HG03175 (cell line): Measurements from ENCODE around the gene LGALS3BP.
A peak's percentile ranks its signal among the peaks of the same experiment; 100 is the strongest.

Experiments used
- ATAC-seq: cut with Tn5 transposase; IDR thresholded peaks from one replicate; pipeline ENCODE4 v1.9.1; 2021; ENCODE audit warnings: mild to moderate bottlenecking, moderate library complexity; ENCODE audit not compliant: unreplicated experiment

The LGALS3BP gene

DNA sequence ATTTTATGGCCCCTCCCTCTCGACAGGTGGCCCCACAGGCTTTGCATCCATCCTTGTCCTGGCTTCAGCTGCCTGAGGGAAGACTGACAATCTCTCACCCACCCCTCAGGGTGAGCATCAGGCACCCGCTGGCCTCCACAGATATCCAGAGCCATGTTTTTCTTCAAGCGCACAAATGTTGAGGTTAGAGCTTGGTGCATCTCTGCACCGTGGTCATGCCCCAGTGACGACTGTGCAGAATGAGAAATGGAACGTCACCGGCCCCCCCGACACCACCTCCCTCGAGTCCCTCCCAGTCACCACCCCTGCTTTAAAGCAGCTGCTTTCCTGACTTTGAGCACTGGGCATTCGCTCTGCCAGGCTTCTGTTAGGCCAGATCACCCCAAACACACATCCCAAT, 34.8 kb downstream of the LGALS3BP start:
- ATAC-seq: no peak

DNA sequence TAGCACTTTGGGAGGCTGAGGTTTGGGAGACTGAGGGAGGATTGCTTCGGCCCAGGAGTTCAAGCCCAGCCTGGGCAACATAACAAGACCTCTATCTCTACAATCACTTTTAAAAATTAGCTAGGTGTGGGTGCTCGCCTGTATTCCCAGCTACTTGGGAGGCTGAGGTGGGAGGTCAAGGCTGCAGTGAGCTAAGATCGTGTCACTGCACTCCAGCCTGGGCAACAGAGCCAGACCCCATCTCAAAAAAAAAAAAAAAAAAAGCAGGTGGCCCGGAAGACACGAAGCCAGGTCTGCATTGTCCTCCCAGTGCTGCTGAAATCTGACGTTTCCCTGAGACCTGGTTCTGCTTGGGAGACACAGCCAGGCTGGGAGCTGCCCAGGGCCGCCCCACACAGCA, 35.7 kb downstream of the LGALS3BP start:
- ATAC-seq: no peak

DNA sequence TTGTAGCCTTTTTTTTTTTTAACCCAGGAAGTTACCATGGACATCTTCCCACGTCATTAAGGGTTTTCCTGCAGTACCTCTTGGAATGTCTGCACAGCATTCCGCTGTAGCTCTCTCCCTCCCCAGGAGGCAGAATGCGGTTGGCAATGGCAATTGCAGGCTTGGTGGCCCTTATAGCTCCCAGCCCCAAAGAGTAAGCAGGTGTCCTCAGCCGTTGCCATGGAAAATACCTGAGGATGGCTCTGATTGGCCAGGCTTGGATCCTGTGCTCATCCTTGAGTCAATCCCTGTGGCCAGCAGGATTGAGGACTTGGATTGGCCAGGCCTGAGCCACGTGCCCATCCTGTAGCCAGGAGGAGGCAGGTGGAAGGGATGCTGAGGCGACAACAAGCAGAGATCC, 39.0 kb downstream of the LGALS3BP start:
- no peak for ATAC-seq

DNA sequence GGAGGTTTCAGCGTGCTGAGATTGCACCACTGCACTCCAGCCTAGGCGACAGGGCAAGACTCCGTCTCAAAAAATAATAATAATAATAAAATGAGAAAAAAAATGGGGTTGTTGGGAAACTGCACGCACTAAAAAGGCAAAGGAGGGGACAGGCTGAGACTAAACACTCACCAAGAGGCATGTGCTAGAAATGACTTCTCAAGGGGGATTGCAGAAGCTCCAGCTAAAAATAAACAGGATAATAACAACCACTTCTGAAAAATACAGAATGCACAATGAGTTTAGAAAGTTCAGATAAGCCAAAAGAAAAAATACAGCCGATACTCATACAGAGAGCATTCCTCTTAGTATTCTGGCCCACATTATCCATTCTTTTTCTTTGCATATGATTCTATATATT, 39.5 kb downstream of the LGALS3BP start:
- no peak for ATAC-seq

DNA sequence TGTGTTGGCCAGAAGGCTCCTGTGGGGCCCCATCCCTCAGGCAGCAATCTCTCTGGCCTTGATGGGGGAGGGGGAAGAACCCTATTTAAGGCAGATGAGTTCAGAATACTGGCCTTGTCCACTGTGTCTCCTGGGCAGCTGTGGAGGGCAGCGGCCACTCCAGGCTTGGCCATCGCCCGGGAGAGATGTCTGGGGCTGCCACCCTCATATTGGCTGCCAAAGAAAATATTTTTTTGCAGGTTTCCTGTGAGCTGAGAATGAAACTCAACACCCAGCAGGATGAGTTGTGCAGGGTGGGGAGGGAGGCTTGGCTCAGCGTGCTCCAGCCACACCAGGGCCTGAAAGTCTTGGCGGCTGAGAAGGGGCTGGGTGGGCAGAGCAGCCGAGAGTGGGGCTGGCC, 40.1 kb downstream of the LGALS3BP start:
- no peak for ATAC-seq

DNA sequence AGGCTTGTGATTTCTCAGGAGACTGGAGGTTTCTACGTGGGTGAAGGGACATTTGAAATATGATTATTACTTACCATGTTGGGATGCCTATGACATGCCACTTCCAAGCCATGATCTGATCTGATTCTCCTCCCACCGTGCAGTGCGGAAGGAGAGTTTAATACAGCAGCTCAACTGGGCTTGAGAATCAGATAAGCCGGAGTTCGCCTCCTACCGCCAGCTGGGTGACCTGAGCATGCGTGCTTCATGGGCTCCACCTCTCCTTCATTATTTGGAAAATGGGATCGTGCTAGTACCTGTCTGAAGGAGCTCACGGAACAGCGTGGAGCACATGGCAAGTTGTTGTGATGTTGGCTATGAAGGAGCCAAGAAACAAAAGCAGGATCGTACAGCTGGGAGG, 42.2 kb downstream of the LGALS3BP start:
- ATAC-seq: no peak

DNA sequence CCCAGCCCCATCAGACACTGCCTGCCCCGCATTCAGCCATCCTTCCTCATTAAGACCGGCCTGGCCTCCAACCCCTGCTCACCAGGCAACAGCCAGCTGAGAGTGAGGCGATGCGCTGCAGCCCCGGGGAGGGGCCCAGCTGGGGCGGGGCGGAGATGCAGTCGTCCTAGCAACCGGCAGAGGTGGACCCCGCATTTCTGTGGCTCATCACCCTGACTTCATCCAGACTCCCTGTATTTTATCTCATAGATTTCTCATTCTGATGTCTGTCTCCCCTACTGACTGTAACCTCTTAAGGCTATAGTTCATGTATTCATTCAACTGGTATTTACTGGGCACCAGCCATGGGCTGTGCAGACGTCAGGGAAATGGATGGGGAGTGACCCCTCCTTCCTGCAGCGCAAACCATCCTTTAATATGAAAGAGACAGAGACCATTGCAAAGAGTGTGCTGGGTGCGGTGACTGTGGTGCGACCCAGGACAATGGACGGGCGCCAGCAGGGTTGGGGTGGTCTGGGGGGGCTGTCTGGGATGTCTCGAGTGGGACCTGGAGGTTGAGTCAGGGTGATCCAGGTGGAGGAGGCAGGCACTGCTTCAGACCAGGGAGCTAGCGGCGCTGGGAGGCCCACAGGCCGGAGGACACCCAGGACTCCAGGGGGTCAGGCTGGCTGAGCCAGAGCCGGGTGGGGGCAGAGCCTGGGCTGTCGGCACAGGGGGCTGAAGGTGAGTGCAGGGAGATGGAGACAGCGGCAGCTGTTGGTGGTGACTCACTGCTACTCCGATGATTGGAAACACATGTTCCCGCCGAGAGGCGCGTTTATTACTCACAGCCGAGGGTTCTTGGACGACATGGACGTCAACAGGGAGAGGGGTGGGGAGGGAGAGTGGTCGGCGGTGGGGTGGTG, 44.1 kb downstream of the LGALS3BP start:
- no peak for ATAC-seq

DNA sequence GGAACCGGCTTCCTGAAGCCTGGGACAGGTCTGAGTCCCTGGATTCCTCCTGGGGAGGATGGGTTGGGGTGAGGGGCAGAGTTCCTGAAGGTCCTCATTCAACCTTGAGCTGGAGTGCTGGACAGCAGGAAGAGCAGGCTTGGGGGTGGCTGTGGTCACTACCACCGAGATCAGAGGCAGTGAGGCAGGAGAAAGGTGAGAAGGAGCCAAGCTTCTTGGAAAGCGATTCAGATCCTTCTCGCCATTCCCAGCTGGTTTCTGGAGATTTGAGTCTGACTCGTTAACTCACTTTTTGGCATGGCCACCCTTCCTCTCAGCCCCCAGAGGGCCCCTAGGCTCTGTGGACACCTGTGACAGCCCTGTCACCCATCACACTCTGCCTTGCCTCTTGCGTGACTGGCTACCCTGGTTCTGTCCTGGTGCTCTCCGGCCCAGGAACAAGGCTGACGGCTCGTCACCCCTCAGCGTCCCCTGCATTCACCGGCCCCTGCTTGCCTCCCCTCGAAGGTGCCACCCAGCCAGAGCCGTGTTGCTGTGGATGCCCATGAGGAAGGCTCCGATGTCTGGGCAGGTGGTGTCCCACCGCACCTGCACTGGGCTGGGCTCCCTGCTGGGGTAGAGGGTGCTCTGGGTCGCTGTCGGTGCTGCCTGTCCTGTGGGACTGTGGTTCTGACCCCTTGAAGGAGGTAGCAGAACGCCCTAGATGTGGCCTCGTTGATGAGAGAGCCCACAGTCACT, 44.9 kb downstream of the LGALS3BP start:
- no peak for ATAC-seq

DNA sequence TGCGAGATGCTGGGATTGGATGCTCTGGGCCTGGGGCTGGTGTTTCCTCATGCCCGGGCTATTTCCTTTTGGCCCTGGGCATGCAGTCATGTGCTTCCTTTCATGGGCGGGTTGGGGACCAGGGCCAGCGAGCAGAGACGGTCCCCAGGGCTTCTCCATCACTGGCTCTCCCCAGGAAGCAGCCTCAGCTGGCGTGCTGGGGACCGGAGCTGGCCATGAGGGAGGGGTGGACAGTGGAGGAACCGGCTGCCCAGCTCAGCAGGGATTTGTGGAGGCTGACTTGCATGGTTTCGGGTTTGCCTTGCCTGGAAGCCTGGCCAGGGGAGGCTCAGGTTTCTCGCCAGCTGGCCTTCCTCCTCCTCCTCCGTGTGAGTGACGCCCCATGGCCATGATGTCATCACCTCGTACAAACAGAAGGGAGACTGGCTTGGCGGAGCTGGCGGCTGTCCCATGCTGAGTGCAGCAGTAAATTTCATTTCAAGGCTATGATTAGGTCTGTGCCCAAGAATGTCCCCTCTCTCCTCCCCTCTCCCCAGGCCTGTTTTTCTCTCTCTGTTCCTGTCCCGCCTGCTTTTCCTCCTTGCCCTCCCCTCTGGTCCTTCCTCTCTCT, 45.7 kb downstream of the LGALS3BP start:
- no peak for ATAC-seq

DNA sequence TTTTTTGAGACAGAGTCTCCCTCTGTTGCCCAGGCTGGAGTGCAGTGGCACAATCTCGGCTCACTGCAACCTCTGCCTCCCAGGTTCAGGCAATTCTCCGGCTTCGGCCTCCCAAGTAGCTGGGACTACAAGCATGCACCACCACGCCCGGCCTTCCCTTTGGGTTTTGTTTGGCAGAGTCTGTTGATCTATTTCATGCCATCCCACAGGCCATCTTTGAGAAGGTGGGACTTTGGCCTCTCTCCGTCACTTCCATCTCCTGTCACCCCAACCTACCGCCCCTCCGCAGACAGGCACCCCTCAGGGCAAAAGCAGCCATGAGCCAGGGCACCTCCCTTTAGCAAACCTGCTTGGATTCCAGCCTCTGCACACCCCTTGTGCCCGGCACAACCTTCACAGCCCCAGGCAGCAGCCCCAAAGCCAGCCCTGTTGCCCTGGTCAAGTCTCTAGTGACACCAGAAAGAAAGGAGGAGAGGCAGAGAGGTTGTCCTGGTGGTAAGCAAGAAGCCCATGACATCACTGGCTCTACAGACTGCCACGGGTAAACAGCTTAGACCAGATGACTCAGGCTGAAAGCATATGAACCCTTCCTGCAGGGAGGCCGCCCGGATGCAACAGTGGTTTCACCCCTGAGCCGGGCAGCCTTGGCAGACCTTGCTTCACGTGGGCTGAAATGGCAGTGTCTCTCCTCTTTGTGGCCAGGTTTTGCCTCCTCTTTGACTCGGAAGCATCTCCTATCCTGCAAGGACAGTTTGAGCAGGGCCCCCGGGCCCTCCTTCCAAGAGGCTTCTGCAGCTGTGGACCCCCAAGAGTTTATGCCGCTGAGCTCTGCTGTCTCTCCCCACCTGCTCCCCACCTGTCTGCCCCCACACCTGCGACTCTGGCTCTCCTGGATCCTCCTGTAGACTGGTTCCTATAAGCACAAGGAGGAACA, 46.4 kb downstream of the LGALS3BP start:
- peak; percentile 51 for ATAC-seq

DNA sequence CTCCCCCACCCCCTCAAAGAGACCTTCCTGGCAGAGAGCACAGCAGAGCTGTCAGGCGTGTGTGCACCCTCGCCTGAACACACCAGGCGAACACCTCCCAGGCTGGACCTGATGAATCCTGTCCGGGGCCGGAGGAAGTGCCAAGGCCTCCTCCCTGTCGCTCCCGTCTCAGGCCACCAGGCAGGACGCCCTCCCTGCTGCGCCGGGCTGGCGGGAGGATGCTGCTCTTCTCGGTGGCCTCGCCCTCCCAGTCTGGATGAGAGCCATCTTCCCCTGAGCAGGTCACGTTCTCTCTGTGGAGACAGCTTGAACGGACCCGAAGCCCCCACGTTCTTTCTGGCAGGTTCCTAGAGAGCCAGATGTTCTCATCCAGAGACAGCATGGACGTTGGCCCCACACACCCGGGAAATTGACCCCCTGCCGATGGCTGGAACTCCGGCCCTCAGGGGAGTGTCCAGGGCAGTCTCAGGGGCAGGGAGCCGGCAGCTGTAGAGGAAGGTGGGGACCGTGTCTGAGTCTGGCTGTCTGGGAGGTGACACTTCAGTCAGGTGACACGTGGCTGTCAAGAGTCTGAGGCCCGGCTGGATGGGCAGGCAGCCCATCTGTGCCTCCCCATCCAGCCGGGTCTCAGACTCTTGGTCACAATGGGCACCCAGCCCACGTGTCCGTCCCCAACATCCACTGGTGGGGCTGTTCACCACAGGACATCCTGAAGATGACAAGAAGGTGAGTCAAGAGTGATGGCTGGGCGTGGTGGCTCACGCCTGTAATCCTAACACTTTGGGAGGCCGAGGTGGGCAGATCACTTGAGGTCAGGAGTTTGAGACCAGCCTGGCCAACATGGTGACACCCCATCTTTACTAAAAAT, 49.6 kb downstream of the LGALS3BP start:
- ATAC-seq: no peak

DNA sequence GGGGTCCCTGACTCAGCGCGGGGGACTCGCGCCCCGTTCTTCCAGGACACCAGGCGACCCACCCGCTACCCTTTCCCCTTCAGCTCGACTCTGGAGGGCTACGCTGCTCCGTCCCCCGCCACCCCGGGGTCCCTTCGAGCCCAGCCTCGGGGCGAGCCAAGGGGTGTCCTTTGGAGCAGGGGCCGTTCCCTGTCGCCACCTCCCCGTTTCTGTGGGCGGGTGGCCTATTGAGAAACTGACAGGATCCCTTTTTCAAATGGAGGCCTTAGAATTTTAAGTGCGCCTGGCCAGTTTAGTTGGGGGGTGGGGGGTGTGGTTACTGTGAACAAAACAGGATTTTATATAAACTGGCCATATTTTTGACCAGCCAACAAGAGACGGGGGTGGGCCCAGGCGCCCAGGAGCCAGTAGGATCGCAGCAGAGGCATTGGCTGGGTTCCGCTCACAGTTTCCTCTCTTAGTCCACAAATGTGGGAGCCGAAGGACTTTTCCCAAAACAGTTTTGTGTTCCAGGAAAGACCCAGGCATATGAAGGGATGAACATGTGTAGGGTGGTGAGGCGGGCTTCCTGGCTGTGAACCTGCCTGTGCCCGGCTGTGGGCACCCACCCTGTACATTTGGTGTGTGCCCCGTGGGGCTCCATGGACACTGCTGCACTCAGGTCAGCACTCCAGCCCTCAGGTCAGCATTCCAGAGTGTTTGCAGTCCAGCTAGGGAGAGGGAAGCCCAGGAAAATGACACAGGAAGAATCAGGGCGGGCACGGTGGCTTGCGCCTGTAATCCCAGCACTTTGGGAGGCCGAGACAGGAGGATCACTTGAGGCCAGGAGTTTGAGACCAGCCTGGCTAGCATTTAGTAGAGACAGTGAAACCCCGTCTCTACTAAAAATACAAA, 53.8 kb downstream of the LGALS3BP start:
- no peak for ATAC-seq

DNA sequence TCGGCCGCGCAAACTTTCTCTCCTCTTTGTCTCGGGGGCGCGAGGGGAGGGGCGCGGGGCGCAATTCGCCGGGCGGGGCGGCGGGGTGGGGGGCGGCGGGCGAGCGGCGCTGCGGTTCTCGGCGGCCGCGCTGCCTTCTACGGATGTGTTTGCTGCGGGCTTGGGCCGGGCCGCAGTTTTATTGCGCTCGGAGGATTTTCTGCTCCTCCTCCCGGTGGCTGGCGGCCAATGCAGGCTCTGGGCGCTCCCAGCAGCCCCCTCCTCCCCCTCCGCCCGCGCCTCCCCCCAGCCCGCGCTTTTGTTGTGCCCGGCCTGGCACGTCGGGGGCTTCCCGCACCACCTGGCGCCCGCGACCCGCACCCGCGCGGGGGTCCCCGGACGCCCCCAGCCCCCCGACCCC, 54.5 kb downstream of the LGALS3BP start, which contains the start of gene TIMP2:
Gene TIMP2, minus strand, starts transcription at position 154 of the 400 bp plus-strand sequence. CDS start 299 bp downstream, outside the sequence.
- no peak for ATAC-seq

DNA sequence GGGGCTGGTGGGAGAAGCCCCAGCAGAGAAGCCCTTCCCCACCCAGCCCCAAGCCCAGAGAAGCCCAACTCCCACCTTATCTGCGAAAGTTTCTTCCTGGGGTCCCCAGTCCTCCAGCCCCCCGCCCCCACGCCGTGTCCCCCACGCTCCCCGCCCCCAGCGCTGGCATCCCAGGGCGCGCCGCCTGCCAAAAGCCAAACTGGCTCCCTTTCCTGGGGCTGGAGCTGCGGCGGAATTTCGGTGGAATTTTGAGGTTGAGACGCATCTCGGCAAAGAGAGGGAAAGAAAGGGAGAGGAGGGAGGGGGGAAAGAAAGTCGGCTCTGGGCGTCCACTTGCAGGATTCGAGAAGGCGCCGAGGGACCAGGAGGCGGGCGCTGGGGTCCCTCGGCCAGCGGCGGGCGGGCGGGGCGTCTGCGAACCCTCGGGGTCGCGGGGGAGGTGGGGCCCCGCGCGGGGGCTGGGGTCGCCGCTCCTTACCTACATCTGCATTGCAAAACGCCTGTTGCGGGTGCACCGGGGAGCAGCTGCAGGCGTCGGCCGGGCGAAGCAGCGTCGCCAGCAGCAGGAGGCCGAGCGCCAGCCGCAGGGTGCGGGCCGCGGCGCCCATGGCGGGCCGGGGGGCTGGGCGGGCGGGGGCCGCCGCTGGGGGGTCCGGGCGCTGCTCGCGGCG, 55.1 kb downstream of the LGALS3BP start:
- ATAC-seq: no peak

DNA sequence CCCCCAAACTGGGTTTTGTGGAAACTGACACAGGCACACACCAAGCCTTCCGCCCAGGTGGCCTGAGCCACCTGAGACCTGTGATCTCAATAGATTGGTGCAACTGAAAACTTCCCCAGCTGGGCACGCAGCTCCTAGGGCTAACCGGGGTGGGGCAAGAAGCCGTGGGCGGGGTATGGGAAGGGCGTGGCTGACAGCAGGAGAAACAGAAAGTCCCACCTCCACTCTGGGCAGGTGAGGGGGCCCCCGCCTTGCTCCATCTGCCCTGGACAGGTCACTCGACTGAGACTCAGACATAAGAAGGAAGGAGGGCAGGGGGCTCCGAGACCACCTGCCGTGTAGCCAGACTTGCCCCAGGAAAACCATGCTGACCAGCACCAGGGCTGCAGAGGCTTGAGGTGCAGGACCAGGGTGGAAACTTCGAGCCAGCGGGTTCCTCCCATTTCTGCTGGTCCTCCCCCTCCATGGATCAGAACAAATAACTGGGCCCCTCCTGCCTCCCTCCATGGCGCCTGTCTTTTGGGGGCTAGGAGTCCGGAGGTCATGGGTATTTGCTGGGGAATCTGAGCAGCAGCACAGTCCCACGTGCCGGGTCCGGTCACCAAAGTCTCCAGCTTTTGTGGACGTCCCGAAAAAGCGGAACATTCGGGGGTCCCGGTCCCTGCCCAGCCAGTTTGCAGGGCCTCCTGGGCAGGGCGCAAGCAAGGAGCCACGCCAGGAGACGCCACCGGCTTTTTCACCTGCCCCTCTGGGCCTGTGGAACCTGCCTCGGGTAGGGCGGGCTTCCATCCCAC, 55.9 kb downstream of the LGALS3BP start:
- ATAC-seq: no peak

DNA sequence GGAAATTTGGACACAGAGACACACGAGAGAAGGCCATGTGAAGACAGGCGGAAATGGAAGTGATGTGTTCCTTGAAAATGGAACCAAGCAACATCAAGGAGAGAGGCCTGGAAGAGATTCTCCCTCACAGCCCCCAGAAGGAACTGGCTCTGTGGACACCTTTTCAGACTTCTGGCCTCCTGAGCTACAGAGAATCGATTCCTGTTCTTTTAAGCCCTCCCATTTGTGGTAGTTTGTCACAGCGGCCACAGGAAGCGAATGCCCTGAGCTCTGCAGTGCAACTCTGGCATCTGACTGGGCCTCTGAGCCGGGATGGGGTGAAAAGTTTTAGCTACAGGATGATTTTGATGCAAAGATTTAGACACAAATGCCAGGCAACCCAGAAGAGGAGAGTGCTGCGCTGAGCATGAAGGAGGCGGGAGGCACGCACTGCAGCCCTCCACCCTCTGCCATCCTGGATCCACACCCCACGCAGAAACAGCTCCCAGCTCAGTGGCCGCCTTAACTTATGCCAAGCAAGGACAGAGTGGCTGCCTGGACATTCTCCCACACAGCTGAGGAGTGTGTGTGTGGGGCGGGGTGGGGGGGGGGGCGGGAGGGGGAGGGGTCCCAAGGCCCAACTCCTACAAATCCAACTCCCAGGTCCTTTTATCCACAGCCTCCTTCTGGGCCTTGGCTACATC, 56.8 kb downstream of the LGALS3BP start:
- ATAC-seq: no peak
